Lung (tissue), 12 donors: ENCODE data around the gene CA5B. TPM values are rescaled to one million over a fixed set of nuclear protein-coding genes. Genes with fewer than 3 reads are reported as not detected.
A peak's percentile ranks its signal among the peaks of the same experiment; 100 is the strongest.

Experiments used
- ATAC-seq: fragments of 200-7000 bp; cut with Tn5 transposase; one replicate; pipeline ENCODE4 v1.9.1; 2020; ENCODE audit warnings: moderate number of reproducible peaks; ENCODE audit not compliant: insufficient read depth, low FRiP score
- DNase-seq, 3 donors: peaks; one replicate each; pipeline ENCODE4 v3.0.0-alpha.2; 2013 to 2017
- H3K27ac ChIP-seq, 2 donors: one replicate each; pipeline ENCODE4 v1.5.1; 2013; ENCODE audit warnings: mild to moderate bottlenecking in 2 of 2, moderate library complexity in 2 of 2, control low read depth in 1 of 2, inconsistent platforms in 1 of 2, low read depth in 1 of 2, low read length in 1 of 2
- H3K27me3 ChIP-seq, 3 donors: one replicate each; pipeline ENCODE4 v1.5.1; 2013; ENCODE audit warnings: low read length in 2 of 3; ENCODE audit not compliant: control insufficient read depth in 3 of 3, insufficient read depth in 3 of 3
- H3K36me3 ChIP-seq, 4 donors: one replicate each; pipeline ENCODE4 v1.5.1; 2013; ENCODE audit warnings: low read length in 4 of 4, mild to moderate bottlenecking in 1 of 4, moderate library complexity in 1 of 4; ENCODE audit not compliant: control insufficient read depth in 4 of 4, insufficient read depth in 4 of 4
- H3K4me1 ChIP-seq, 5 donors: one replicate each; pipeline ENCODE4 v1.5.1; 2013; ENCODE audit warnings: low read length in 5 of 5, mild to moderate bottlenecking in 2 of 5, moderate library complexity in 1 of 5; ENCODE audit not compliant: control insufficient read depth in 5 of 5, insufficient read depth in 5 of 5
- H3K4me3 ChIP-seq: one replicate; pipeline ENCODE4 v1.5.1; 2013; ENCODE audit warnings: mild to moderate bottlenecking, control low read depth, moderate library complexity
- H3K9ac ChIP-seq, 2 donors: one replicate each; pipeline ENCODE4 v1.5.1; 2013; ENCODE audit warnings: low read length in 2 of 2, control low read depth in 1 of 2; ENCODE audit not compliant: insufficient read depth in 1 of 2
- H3K9me3 ChIP-seq, 4 donors: one replicate each; pipeline ENCODE4 v1.5.1; 2013; ENCODE audit warnings: low read length in 3 of 4, mild to moderate bottlenecking in 1 of 4, moderate library complexity in 1 of 4; ENCODE audit not compliant: control insufficient read depth in 4 of 4, insufficient read depth in 3 of 4
- WGBS, 2 donors: extraction: QIAGEN DNeasy Blood & Tissue Kit; methylation state at CpG; one replicate each; pipeline ENCODE4 v1.1.7; 2013; 5-methylcytosine and 5-hydroxymethylcytosine counted together
- polyA plus RNA-seq, 2 donors: library from polyadenylated mRNA; stranded (reverse); fragments of 200-250 nt; gene quantifications; one replicate each; pipeline ENCODE4 v1.2.1, GENCODE V29; 2013
- total RNA-seq, 2 donors: library from RNA; depleted of rRNA in 1 of 2; stranded (reverse); fragments of >200 nt in 1 of 2; gene quantifications; one replicate each; pipeline ENCODE4 v1.2.1, GENCODE V29; 2014 to 2021
- TF ChIP-seq, protein P1 (sequence below): IDR thresholded peaks from 2 replicates; pipeline ENCODE4 v1.5.1; 2012; ENCODE audit warnings: mild to moderate bottlenecking; ENCODE audit errors: control extremely low read depth, extremely low read depth
- donor health status: control.
- donor health status: control.
- donor health status: Bipolar disorder and iron deficiency.
- donor health status: healthy.
- donor health status: DM: yes; HTN: yes; CAD: no.

CA5B gene
- total and polyA plus RNA-seq, 4 donors = 2.1 to 22.3 (median 9.9) TPM

DNA sequence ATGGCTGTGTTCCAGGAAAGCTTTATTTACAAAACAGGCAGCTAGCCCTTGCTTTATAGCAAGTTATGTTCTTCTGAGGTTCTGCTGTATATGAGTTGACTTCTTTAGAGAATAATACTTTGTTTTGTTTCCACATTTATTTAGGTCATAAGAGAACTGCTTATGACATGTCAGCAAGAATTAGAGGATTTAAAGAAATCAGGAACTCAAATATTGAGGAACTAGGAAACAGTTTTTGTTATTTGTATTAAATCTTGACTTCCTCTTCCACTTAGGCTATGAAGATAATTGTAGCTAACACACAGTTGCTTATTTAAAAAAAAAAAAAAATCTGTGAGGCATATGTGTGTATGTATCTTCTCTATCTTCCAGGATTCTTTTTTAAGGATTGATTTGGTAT, 66.5 kb downstream of the CA5B start:
- ATAC-seq = no peak
- H3K9ac ChIP-seq = no peak overlapping the region
- no peak overlapping the region for H3K27ac ChIP-seq

DNA sequence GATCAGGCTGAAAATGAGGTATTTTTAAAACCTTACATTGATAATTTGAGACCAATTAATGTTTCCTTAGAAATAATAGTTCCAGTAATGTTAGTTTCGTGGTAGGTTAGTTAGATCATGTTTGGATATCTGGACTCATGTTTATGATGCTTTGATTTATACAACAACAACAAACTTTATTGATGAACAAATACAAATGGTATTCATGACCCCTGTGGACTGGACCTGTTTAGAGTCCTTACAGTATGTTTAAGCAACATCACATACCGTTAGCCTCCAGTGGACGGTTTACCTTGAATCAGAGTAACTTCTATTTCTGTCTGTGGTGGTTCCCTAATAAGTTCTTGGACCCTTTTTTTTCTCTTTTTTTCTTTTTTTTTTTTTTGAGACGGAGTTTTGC, 70.2 kb downstream of the CA5B start:
- no peak overlapping the region for H3K4me3 ChIP-seq
- TF ChIP-seq, protein P1, sequence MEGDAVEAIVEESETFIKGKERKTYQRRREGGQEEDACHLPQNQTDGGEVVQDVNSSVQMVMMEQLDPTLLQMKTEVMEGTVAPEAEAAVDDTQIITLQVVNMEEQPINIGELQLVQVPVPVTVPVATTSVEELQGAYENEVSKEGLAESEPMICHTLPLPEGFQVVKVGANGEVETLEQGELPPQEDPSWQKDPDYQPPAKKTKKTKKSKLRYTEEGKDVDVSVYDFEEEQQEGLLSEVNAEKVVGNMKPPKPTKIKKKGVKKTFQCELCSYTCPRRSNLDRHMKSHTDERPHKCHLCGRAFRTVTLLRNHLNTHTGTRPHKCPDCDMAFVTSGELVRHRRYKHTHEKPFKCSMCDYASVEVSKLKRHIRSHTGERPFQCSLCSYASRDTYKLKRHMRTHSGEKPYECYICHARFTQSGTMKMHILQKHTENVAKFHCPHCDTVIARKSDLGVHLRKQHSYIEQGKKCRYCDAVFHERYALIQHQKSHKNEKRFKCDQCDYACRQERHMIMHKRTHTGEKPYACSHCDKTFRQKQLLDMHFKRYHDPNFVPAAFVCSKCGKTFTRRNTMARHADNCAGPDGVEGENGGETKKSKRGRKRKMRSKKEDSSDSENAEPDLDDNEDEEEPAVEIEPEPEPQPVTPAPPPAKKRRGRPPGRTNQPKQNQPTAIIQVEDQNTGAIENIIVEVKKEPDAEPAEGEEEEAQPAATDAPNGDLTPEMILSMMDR = no peak
- no peak for DNase-seq
- no peak overlapping the region for H3K9ac ChIP-seq
- ATAC-seq = no peak
- peaks cover 0 to 12% (median 10%) of the 10 kb centered on the region in 4 donors for H3K36me3 ChIP-seq
- H3K4me1 ChIP-seq = peaks cover 0 to 20% (median 0%) of the 10 kb centered on the region in 5 donors
- H3K27ac ChIP-seq = no peak overlapping the region
- 97 to 98% methylated on average over 4 of the region's 4 CpGs for WGBS, 2 donors
- peaks cover 0 to 10% (median 7%) of the 10 kb centered on the region in 3 donors for H3K27me3 ChIP-seq
- H3K9me3 ChIP-seq = no peaks in the 10 kb centered on the region

More for the DNA sequence above, 66.5 kb downstream of the CA5B start:
- DNase-seq = peak in 1 of 3 donors; percentile 25
- no peaks in the 10 kb centered on the region for H3K9me3 ChIP-seq
- H3K4me3 ChIP-seq = no peak overlapping the region
- TF ChIP-seq, protein P1 = no peak
- peaks cover 0 to 10% (median 0%) of the 10 kb centered on the region in 5 donors for H3K4me1 ChIP-seq
- H3K27me3 ChIP-seq = peaks cover 0 to 14% (median 7%) of the 10 kb centered on the region in 3 donors
- H3K36me3 ChIP-seq = peaks cover 0 to 7% (median 6%) of the 10 kb centered on the region in 4 donors

DNA sequence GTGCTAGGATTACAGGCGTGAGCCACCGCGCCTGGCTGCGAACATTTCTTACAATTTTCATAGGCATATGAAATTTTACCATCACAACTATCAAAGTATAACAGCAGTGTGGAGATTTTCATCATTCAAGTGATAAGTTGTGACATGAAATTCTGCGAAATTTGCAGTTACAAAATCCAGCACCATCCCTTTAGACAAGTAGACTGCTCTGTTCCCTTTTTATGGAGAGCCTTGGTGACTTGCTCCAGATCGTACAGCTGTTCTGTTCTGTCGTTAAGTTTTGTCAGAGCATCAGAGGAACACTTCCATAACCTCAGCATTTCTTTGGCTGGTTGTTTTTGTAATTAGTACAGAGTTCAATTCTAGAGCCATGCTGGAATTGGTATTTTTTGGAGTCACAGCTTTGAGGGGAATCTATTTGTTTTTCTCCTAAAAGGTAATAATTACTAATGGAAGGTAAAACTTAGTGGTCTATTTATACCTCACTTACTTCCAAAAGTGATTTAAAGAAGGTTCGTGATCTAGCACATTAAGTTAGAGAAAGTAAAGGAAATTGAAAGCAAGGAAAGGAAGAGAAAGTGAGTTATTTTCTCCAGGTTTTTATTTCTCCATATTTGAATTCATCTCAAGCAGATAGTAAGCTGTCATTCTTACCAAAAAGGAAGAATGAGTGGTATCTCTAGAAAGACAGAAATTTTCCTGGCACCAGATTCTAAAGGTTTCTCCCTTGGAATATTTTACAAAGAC, 74.3 kb downstream of the CA5B start:
- Histone ChIP-seq H3K9me3 (no peaks in the 10 kb centered on the region), H3K36me3 (peaks cover 0 to 19% (median 17%) of the 10 kb centered on the region in 4 donors), H3K4me1 (peaks cover 0 to 48% (median 0%) of the 10 kb centered on the region in 5 donors), H3K27me3 (peaks cover 0 to 8% (median 6%) of the 10 kb centered on the region in 3 donors), H3K4me3 (no peak overlapping the region), H3K9ac (no peak overlapping the region), H3K27ac (no peak overlapping the region)
- 64 to 82% methylated on average over 8 of the region's 8 CpGs for WGBS, 2 donors
- TF ChIP-seq, protein P1 = no peak
- ATAC-seq = no peak
- no peak for DNase-seq
